Upper lobe of left lung (tissue), 4 donors: Measurements from ENCODE around the gene SMOC2.

Source experiments
- EP300 ChIP-seq, 4 donors: sonication (generic); formaldehyde crosslinking; IDR thresholded peaks; one replicate each; pipeline ENCODE4 v1.5.1; 2017; ENCODE audit warnings: antibody characterized with exemption in 4 of 4, control low read depth in 2 of 4
- POLR2A ChIP-seq, 4 donors: fragments of 450-650 bp; IDR thresholded peaks; one replicate each; pipeline ENCODE4 v1.5.1; 2016 to 2017; ENCODE audit warnings: antibody characterized with exemption in 4 of 4, mild to moderate bottlenecking in 2 of 4
- POLR2AphosphoS5 ChIP-seq, 2 donors: sonication (generic); formaldehyde crosslinking; IDR thresholded peaks; one replicate each; pipeline ENCODE4 v1.5.1; 2017; ENCODE audit warnings: antibody characterized with exemption in 2 of 2
- TF ChIP-seq, protein P1 (sequence below), 6 experiments: fragments of 450-650 bp in 4 of 6; fragments of 200-600 bp in 2 of 6; sonication (generic) in 2 of 6; IDR thresholded peaks; one replicate each; pipeline ENCODE4 v1.5.1; 2016 to 2019; ENCODE audit warnings: antibody characterized with exemption in 6 of 6

DNA sequence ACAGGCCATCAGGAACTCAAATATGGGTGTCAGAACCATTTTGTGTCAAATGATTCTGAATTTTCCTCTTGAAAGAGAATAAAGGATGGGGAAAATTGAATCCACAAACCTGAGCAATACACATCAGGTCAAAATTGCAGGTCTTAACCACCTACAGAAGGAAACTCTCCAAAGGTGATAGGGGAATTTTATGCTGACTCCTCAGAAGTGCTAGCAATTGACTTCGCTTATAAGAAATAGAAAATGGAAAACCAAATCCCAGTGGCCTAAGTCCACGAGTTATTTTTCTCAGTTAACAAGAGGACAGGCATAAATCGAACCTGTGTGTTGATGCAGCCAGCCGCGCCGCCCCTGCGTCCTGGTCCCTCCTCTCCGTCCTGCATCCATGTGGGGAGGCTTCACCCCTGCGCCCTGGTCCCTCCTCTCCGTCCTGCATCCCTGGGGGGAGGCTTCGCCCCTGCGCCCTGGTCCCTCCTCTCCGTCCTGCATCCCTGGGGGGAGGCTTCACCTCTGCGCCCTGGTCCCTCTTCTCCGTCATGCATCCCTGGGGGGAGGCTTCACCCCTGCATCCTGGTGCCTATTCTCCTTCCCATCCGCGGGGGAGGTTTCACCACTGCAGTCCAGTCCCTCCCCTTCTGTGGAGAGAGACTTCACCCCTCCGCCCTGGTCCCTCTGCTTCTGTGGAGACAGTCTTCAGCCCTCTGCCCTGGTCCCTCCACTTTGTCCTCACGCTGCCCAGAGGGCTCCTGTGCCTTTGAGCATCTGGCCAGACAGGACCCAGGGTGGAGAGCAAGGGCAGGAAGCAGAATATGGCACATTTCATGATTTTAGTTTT is 230.3 kb downstream of the SMOC2 start:
- TF ChIP-seq, protein P1, sequence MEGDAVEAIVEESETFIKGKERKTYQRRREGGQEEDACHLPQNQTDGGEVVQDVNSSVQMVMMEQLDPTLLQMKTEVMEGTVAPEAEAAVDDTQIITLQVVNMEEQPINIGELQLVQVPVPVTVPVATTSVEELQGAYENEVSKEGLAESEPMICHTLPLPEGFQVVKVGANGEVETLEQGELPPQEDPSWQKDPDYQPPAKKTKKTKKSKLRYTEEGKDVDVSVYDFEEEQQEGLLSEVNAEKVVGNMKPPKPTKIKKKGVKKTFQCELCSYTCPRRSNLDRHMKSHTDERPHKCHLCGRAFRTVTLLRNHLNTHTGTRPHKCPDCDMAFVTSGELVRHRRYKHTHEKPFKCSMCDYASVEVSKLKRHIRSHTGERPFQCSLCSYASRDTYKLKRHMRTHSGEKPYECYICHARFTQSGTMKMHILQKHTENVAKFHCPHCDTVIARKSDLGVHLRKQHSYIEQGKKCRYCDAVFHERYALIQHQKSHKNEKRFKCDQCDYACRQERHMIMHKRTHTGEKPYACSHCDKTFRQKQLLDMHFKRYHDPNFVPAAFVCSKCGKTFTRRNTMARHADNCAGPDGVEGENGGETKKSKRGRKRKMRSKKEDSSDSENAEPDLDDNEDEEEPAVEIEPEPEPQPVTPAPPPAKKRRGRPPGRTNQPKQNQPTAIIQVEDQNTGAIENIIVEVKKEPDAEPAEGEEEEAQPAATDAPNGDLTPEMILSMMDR (IDR thresholded peaks at IDR 0.05) = no peak
- TF ChIP-seq POLR2AphosphoS5 (IDR thresholded peaks at IDR 0.05) (no peak), EP300 (IDR thresholded peaks at IDR 0.05) (no peak), POLR2A (IDR thresholded peaks at IDR 0.05) (no peak)
